Measurements from ENCODE around the gene SLC25A27. TPM values are rescaled to one million over a fixed set of nuclear protein-coding genes. Genes with fewer than 3 reads are reported as not detected.

The SLC25A27 gene
- total RNA-seq, 3 donors from 2014 or later (not counting 1 experiment from before 2014, with no cell fraction given): 1.7 TPM; not detected in 2

- Histone ChIP-seq H3K4me1 (ENCODE audit: control insufficient read depth, insufficient read depth, low read length) (no peaks in the 10 kb centered on the region), H3K27ac (ENCODE audit: low read length) (no peak overlapping the region), H3K9me3 (ENCODE audit: control insufficient read depth, insufficient read depth, low read length) (no peaks in the 10 kb centered on the region), H3K4me3 (ENCODE audit: low read length) (no peak overlapping the region), H3K27me3 (ENCODE audit: control insufficient read depth, insufficient read depth, low read length) (no peaks in the 10 kb centered on the region), H3K36me3 (ENCODE audit: control insufficient read depth, insufficient read depth, low read length) (no peaks in the 10 kb centered on the region)
- intact Hi-C loops (cut with micrococcal nuclease): loop anchor here (1.0 to 5.0 kb wide), 3 partner anchors 406 to 694 kb away; no protein-coding TSS in a partner anchor
- DNase-seq: peak in 1 of 2 donors; percentile 23
- Mint-ChIP-seq H3K9me3 (no peaks in the 10 kb centered on the region), H3K27me3 (ENCODE audit: low read depth in 2 of 2) (peaks cover 21 to 26% of the 10 kb centered on the region in 2 donors), H3K27ac (no peak overlapping the region), H3K4me1 (no peaks in the 10 kb centered on the region), H3K36me3 (no peaks in the 10 kb centered on the region), H3K4me3 (no peak overlapping the region)
- TF ChIP-seq, protein P1, sequence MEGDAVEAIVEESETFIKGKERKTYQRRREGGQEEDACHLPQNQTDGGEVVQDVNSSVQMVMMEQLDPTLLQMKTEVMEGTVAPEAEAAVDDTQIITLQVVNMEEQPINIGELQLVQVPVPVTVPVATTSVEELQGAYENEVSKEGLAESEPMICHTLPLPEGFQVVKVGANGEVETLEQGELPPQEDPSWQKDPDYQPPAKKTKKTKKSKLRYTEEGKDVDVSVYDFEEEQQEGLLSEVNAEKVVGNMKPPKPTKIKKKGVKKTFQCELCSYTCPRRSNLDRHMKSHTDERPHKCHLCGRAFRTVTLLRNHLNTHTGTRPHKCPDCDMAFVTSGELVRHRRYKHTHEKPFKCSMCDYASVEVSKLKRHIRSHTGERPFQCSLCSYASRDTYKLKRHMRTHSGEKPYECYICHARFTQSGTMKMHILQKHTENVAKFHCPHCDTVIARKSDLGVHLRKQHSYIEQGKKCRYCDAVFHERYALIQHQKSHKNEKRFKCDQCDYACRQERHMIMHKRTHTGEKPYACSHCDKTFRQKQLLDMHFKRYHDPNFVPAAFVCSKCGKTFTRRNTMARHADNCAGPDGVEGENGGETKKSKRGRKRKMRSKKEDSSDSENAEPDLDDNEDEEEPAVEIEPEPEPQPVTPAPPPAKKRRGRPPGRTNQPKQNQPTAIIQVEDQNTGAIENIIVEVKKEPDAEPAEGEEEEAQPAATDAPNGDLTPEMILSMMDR (IDR thresholded peaks at IDR 0.05): peak; percentile 51
- no peak for ATAC-seq
- WGBS (ENCODE audit: insufficient coverage): 0% methylated on average over 1 of the region's 3 CpGs
Measured at GRCh38 chr6:46626228-46626909, 26.4 kb upstream of the SLC25A27 start.

- Histone ChIP-seq H3K4me3 (ENCODE audit: low read length) (no peak overlapping the region), H3K4me1 (ENCODE audit: control insufficient read depth, insufficient read depth, low read length) (no peaks in the 10 kb centered on the region), H3K27ac (ENCODE audit: low read length) (no peak overlapping the region), H3K36me3 (ENCODE audit: control insufficient read depth, insufficient read depth, low read length) (no peaks in the 10 kb centered on the region), H3K27me3 (ENCODE audit: control insufficient read depth, insufficient read depth, low read length) (no peaks in the 10 kb centered on the region), H3K9me3 (ENCODE audit: control insufficient read depth, insufficient read depth, low read length) (no peaks in the 10 kb centered on the region)
- Mint-ChIP-seq H3K4me3 (no peak overlapping the region), H3K36me3 (no peaks in the 10 kb centered on the region), H3K27ac (no peak overlapping the region), H3K27me3 (ENCODE audit: low read depth in 2 of 2) (peaks cover 25 to 26% of the 10 kb centered on the region in 2 donors), H3K9me3 (no peaks in the 10 kb centered on the region), H3K4me1 (no peaks in the 10 kb centered on the region)
- ATAC-seq (no peak), DNase-seq (no peak)
- WGBS (ENCODE audit: insufficient coverage): 95% methylated on average over 4 of the region's 4 CpGs
- intact Hi-C loops (cut with micrococcal nuclease): loop anchor here (1.0 to 5.0 kb wide), 3 partner anchors 406 to 695 kb away; no protein-coding TSS in a partner anchor
- TF ChIP-seq, protein P1 (IDR thresholded peaks at IDR 0.05): no peak
Measured at GRCh38 chr6:46626976-46627375, 25.8 kb upstream of the SLC25A27 start.

DNA sequence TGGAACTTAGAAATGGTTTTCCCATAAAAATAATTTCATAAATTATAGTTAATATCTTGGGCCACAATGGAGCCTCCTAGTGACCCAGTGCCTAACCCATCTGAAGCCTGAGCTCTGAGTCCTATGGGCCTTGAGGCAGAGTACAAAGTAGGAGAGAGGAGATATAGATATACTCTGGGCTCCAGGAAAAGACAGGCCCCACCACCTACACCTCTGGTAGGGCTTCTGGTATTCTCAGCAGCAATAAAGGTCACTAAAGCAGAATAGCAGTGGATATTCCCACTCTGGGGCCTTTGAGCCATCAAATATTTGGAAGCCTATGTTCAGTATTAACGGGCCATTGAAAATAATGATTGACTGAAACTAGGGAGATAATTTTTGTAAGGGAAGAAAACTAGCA is 24.3 kb upstream of the SLC25A27 start:
- DNase-seq (no peak), ATAC-seq (no peak)
- Histone ChIP-seq H3K27ac (ENCODE audit: low read length) (no peak overlapping the region), H3K9me3 (ENCODE audit: control insufficient read depth, insufficient read depth, low read length) (no peaks in the 10 kb centered on the region), H3K27me3 (ENCODE audit: control insufficient read depth, insufficient read depth, low read length) (no peaks in the 10 kb centered on the region), H3K36me3 (ENCODE audit: control insufficient read depth, insufficient read depth, low read length) (no peaks in the 10 kb centered on the region), H3K4me3 (ENCODE audit: low read length) (no peak overlapping the region), H3K4me1 (ENCODE audit: control insufficient read depth, insufficient read depth, low read length) (no peaks in the 10 kb centered on the region)
- TF ChIP-seq, protein P1 (IDR thresholded peaks at IDR 0.05): no peak
- H3K4me3 Mint-ChIP-seq: no peak overlapping the region
- intact Hi-C loops (cut with micrococcal nuclease): loop anchor here (5.0 kb wide), 1 partner anchor 696 kb away; no protein-coding TSS in a partner anchor
- H3K36me3 Mint-ChIP-seq: no peaks in the 10 kb centered on the region
- H3K27me3 Mint-ChIP-seq (ENCODE audit: low read depth in 2 of 2): peaks cover 22 to 25% of the 10 kb centered on the region in 2 donors
- H3K27ac Mint-ChIP-seq: no peak overlapping the region
- H3K9me3 Mint-ChIP-seq: no peaks in the 10 kb centered on the region
- 86% methylated on average over 1 of the region's 1 CpG for WGBS (ENCODE audit: insufficient coverage)
- H3K4me1 Mint-ChIP-seq: no peaks in the 10 kb centered on the region

Data from natural killer cell (primary cell).